Measurements from ENCODE around the gene ANKS1A. TPM values are rescaled to one million over a fixed set of nuclear protein-coding genes. Genes with fewer than 3 reads are reported as not detected.

Gene ANKS1A
- total RNA-seq, 6 experiments from 2014 or later: 6.7 to 17.4 (median 10.5) TPM

GRCh38 chr6:34924831-34925625, 36.0 kb downstream of the ANKS1A start:
- no peaks in the 10 kb centered on the region for H3K27me3 ChIP-seq
- intact Hi-C loops (cut with DNase I): no loop called here
- H3K4me1 ChIP-seq: no peaks in the 10 kb centered on the region
- no peak overlapping the region for H3K4me3 ChIP-seq
- H3K9me3 ChIP-seq: no peaks in the 10 kb centered on the region
- DNase-seq (no peak), ATAC-seq (no peak)
- no peaks in the 10 kb centered on the region for H3K36me3 ChIP-seq
- H3K27ac ChIP-seq: no peak overlapping the region
- TF ChIP-seq POLR2A (IDR thresholded peaks at IDR 0.05) (no peak), CTCF (IDR thresholded peaks at IDR 0.05) (no peak)
- WGBS (ENCODE audit: insufficient coverage, low coverage, low lambda C conversion rate, missing lambda C conversion rate): 80% methylated on average over 9 of the region's 9 CpGs

- no peak for ATAC-seq
- intact Hi-C loops (cut with DNase I): no loop called here
Observed at GRCh38 chr6:34926655-34927054, 37.6 kb downstream of the ANKS1A start.

GRCh38 chr6:34928220-34928619, 39.2 kb downstream of the ANKS1A start:
- DNase-seq (no peak), ATAC-seq (no peak)
- H3K36me3 ChIP-seq: no peaks in the 10 kb centered on the region
- H3K27ac ChIP-seq: no peak overlapping the region
- WGBS (ENCODE audit: insufficient coverage, low coverage, low lambda C conversion rate, missing lambda C conversion rate): 83% methylated on average over 1 of the region's 3 CpGs
- no peaks in the 10 kb centered on the region for H3K4me1 ChIP-seq
- no peak for TF ChIP-seq CTCF (IDR thresholded peaks at IDR 0.05)
- TF ChIP-seq POLR2A (IDR thresholded peaks at IDR 0.05): no peak
- H3K9me3 ChIP-seq: no peaks in the 10 kb centered on the region
- H3K4me3 ChIP-seq: no peak overlapping the region
- intact Hi-C loops (cut with DNase I): no loop called here
- H3K27me3 ChIP-seq: no peaks in the 10 kb centered on the region

More at GRCh38 chr6:34926655-34927054, 37.6 kb downstream of the ANKS1A start:
- Histone ChIP-seq H3K27me3 (no peaks in the 10 kb centered on the region), H3K4me1 (no peaks in the 10 kb centered on the region), H3K36me3 (no peaks in the 10 kb centered on the region), H3K4me3 (no peak overlapping the region), H3K9me3 (no peaks in the 10 kb centered on the region), H3K27ac (no peak overlapping the region)
- TF ChIP-seq CTCF (IDR thresholded peaks at IDR 0.05): no peak
- TF ChIP-seq POLR2A (IDR thresholded peaks at IDR 0.05): no peak
- no peak for DNase-seq

- no peaks in the 10 kb centered on the region for H3K36me3 ChIP-seq
Observed at GRCh38 chr6:34928695-34929094, 39.6 kb downstream of the ANKS1A start.

More at GRCh38 chr6:34928695-34929094, 39.6 kb downstream of the ANKS1A start:
- WGBS (ENCODE audit: insufficient coverage, low coverage, low lambda C conversion rate, missing lambda C conversion rate): 80% methylated on average over 1 of the region's 1 CpG
- Histone ChIP-seq H3K4me1 (no peaks in the 10 kb centered on the region), H3K4me3 (no peak overlapping the region), H3K27ac (no peak overlapping the region), H3K9me3 (no peaks in the 10 kb centered on the region), H3K27me3 (no peaks in the 10 kb centered on the region)
- intact Hi-C loops (cut with DNase I): no loop called here
- TF ChIP-seq CTCF (IDR thresholded peaks at IDR 0.05): no peak
- TF ChIP-seq POLR2A (IDR thresholded peaks at IDR 0.05): no peak
- ATAC-seq: no peak
- DNase-seq: no peak

Data from right lobe of liver (tissue), 6 donors.